NCI-H1436 treated with DMSO at 0.1 percent for 48 hours (cell line): ENCODE results near the gene CYREN.

Experiments used
- DNase-seq: peaks from one replicate; lab custom pipeline; 2025; lab: John Stamatoyannopoulos, UW

The CYREN gene

DNA sequence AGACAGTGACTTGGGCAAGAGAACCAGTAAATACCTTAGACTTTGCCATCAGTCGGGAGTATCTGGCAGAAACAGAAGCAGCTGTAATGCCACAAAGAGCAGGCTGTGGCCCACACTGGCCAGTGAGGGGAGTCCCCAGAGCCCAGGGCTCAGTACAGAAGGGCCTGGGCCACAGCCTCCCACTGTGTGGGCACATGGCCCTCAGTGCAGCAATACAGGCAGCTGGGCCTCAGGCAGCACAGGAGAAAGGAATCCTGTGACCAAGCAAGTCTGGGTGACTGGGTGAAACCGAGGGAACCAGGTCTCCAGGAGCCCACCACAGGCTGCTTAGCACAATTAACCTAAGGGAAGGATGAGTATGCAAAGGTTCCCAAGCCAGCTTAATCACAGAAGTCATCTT is 26.8 kb upstream of the CYREN start:
- DNase-seq = no peak

DNA sequence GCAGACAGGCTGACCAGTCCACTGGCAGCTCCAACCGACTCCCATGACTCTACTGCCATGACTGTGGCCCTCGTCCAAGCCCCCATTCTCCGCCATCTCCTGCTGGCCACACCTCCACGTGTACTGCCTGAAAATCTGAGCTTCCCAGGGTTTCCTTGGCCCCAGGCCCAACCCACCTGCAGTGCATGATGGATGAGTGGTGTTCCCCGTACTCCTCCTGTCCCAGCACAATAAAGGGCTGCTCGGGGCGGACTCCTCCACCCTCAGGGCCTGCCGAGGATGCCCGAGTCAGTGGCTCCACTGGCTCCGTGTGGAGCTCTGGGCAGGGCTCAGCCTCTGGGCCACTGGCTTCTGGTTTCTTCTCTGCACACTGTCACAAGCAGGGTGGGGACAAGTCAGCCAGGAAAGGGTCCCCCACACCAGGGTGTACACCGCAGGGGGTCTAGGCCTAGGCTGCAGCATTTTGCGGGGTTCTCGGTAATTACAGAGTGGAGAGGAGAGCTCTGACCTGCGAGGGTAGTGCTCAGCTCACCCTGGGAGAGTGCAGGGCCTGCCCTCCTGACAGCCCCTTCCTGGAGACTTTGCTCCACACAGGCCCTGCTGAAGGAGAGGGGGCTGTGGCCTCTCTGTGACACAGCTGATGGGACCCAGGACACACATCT is 25.6 kb upstream of the CYREN start:
- no peak for DNase-seq

DNA sequence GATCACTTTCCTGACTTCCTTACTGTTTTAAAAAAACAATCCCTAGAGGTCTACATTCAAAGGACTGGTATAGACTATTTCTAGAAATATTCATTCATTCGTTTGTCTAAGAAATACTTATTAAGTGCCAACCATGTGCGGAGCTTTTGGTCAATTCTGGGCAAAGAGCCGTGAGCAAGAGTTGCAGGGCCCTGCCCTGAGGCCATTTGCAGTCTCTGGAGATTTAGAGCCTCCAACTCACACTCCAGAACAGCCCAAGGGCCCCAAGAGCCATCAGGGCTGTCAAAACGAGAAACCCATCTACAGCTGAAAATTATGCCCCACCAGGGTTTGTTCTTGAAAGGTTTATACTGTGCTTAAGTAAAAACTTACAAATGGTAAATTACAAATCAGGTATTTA is 24.6 kb upstream of the CYREN start:
- no peak for DNase-seq

DNA sequence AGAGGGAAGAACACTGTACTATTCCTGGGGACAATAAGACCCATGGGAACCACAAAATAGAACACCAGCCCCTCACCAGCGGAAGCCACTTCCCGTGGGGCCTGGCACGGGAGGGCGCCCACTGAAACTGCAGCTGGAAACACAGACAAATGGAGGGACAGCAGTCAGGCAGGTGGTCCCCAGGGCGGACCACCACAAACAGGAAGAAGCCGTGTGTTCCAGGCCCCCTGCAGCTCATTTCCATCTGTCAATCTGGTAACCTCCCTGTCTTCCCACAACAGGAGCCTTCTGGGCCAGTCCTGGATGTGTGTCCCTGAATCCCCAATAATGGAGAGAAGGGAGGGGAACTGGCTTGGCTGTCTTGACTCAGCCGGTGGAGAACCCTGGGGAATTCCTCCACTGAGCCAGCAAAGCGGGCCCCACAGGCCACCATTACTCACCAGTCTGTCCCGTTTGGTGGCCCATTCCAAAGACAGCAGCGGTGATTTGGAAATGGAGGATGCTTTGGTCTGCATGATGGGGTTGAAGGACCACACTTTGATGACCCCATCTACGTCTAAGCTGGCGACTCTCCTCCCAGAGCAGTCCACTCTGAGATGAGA is 24.1 kb upstream of the CYREN start:
- no peak for DNase-seq

DNA sequence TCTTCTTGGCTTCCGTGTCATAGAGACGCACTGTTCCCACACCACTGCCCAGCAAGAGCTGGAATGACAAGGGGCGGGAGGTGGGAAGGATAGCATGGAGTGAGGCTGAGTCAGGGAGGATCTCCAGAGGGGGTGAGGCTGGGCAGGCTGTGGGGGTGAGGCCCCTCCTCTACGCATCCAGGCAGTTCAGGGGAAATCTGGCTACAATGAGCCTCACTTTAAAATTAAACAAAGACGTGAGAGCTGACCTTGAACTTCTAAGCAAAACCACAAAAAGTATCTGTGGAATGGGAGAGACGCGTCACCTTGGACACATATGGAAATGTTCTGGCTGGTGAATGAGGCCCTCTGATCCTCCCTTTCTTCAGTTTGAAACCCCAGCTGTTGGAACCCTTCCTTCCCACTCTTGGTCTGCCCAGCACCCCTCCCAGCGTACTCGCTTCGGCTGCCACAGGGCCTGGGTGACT is 23.1 kb upstream of the CYREN start:
- DNase-seq = no peak

DNA sequence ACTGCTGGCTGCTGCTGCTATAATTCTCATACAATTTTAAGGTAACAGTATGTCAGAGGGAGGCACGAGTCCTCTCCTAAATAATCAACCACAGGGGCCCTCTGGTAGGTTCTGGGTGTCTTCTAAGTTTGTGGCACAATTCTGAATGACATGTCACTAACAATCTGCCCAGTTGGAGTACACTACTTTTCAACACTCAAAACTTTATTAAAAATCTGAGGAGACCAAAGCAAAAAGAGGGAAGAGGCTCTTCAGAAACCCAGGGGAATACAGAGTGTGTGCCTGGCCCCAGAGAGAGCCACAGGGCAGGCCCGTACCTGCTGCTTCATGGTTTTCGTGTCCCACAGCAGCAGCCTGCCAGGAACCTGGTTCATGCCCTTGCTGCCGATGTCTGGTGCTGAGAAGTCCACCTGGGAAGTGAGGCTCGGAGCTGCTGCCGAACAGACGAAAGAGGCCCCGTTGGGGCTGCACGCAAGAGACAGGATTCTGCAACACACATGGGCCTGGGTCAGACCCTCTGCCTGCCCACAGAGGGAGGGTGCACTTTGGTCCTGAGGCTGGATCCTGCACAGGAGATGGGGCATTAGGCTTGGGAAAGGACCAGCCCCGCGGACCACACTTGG is 22.5 kb upstream of the CYREN start:
- DNase-seq = no peak

DNA sequence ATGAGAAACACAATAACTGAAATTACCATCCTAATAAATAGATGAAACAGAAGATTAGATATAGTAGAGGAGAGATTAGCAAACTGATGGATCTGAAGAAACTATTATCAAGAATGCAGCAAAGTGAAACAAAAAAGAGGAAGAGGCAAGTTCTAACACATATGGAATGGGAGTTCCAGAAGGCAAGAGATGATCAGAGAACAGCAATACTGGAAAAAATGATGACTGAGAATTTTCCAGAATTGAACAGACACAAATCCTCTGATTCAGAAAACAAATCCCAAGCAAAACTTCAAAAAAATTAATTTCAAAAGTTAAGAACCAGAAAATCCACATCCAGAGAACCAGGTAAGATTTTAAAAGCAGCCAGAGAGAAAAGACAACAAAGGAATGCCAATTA is 20.2 kb upstream of the CYREN start:
- DNase-seq = no peak

DNA sequence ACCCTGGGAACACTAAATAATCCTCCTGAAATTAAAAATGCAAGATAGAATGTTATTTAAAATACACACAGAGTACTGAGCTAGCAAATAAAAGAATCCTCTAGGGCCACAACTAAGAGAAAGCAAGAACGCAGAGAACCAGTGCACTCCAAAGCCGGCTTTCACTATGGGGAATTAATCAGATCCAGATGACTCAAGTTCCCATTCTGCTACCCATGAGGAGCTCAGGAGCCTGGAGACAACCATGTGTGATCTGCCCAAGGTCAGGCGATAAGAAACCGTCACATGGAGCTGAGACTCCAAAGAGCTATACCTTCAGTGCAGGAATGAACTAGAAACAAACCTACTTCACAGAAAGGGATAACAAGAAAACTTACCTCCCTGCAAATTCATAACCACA is 19.5 kb upstream of the CYREN start:
- DNase-seq = no peak

DNA sequence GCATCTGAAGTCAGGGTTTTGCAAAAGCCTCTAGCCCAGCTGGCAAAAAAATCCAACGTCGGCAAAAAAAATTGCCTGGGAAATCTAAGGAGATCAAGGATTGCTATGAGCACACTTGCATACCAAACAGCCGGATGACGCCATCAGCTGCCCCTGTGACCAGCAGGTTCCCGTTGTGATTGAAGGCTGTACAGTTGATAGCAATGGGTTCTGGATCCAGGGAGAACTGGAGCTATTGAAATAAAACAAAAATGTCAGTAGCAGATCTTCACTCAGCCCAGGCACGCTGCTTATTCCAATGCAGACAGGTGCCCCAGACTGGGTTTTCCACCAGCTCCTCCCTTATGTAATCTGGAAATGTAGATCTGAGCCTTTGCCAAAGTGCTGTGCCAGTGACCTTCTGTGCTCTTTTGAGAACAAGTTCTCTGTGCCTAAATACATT is 18.7 kb upstream of the CYREN start:
- DNase-seq = no peak

DNA sequence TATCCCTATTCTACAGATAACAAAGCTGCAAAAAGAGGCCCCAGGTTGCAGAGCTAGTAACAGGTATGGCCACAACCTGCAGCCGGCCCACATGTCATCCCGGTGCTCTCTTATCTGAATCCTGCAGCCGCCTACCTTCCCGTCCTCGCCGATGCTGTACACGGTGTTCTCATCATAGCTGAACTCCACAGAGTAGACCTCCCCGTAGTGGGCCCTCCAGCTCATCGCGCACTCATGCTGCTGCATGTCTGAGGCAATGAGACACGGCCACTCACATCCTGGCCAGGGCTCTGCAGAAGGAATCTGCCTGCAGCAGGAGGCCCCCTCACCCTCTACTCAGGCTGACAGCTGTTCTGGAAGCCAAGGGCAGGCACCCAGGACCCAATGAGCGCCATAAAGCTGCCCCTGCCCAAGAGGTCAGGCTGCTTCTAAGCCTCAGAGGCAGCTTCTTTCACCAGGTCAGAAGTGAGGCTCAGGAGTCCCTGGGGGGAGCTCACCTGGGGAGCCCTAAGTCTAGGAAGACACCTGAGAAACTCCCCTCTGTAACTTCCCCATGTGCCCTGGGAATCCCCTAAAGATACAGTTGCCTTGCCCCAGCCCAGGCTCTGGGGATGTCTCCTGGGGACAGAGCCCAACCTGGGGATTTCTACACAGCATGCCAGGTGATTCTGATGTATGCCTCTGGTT is 17.9 kb upstream of the CYREN start:
- DNase-seq = no peak

DNA sequence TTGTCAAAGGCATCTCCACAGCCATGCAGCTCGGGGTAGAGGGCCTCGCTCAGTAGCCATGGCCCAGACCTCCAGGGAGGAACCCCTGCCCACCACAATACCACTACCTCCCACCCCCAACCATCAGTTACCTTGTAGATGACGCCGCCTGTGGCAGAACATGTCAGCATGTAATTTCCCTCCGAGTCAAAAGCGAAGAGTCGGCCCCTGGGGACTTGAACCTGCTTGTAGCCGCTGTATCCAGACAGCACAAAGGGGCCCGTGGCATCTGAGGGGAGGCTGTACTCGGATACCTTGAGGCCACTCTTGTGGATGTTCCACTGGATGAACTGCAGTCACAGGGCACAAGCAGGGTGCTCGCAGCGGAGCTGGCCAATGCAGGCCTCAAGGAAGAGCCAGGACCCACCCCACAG is 16.3 kb upstream of the CYREN start:
- DNase-seq = no peak

DNA sequence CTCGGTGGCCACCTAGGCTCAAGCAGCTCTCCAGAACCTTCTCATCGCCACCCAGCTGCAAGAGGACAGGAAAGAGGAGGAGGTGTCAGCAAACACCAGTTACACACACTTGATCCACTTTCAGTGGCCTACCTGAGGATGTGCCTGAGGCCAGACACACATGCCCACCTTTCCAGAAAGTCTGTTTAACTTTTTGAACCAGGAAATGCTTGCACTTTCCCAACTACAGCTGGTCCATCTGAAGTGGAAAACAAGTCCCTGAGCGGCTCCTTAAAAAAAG is 15.7 kb upstream of the CYREN start:
- DNase-seq = no peak

DNA sequence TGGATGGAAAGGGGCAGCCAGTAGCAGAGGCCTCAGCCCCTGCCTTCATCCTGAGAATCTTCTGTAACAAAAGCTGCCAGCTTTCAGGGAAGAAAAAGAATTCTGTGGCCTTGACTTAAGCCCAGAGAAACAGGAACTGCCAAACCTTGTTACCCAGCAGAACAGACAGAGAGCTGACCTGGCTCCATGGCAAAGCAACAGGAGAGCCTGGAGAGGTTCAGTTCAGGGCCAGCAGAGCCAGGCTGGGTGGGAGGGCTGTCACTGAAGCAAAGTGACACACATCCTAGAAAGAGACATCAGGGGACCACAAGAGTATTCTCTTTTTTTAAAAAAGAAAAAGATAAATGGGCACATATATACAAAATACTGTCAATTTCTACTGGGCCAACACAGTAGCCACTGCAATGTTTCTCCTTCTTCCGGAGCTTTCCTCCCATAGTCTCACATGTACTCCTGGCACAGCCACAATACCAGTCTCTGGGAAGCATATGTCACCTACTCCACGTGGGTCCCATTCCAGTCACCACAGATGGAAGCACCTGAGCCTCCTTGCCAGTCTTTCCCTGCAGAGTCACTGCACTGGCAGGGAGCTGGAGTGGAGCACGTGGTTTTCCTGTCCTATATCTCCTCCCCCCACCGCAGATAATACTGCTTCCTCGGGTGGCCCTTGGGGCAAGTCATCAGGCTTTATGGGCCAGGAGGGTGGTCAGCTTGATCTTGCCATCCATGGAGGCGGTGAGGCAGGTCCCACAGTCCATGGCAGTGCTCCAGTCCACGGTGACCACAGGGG is 15.2 kb upstream of the CYREN start:
- DNase-seq = no peak

DNA sequence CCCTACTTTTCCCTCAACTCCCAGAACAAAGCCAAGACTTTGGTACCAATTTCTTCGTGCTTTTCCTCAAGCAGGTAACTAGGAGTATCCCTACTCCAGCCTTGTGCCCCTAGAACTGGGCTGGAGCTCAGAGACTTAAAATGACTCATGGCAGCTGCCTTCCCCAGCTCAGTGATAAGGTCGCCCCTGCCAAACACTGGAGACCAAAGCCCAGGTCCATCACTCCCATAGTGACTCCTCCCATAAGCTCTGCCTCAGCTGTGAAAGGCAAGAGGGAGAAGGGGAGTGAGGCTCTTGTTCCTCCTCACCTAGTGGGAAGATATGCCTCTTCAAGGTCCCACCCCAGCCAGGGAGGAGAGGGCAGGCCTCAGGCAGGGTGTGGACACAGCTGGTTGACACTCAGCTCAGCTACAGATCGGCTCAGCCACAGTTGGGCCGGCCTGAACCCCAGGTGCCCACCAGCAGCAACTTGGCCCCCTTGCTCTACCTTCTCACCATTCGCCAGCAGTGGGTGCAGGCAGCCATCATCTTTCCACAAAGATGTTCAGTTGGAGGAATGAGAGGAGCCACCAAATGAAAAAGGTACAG is 13.8 kb upstream of the CYREN start:
- DNase-seq = no peak

DNA sequence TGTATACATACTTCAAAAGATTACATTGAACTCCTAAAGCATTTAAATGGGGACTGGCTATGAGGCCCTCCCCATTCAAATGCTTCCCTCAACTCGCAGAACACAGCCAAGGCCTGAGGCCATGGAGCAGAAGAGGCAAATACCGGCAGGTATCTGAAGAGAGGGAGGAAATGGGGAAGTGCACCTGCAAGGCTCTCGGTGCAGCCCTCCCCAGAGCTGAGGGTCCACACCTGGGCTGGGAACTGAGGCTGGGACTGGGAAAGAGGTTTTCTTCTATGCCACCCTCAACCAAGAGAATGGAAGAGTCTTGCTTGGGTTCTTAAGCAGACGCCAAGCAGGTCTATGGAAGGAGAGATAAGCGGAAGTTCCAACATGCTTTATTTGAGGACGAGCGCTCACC is 13.0 kb upstream of the CYREN start:
- DNase-seq = no peak

DNA sequence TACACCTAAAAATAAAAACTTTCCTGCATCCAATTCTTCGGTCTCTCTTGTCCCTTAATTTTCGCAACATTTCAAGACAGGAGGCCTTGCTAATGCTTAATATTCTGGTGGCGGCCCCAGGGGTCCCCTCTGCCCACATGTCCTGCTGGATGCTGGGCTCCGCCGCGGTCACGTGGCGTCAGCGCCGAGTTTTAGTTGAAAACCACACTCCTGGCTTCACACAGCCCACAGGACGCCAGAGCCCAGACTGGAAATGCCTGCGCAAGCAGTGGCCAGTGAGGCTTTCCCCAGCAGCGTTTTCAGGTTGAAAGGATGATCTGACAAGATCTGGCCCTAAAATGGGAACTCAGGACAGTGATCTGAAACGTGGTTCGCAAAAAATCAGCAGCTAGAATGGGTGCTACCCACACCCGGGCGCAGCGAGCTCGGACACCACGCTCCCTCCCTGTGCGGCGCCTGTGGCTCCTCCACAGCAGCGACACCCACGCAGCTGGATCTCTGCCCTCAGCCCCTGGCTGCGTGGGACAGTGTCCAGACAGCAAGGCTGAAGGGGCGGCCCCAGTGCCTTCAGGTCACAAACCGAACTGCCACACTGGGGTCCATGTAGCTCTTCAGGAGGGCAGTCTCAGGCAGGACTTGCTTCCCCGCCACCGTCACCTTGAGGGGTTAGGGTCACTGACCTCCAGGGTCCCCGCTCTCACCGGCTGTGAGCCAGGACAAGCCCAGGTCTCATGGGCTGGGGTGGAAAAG is 11.6 kb upstream of the CYREN start:
- DNase-seq = no peak

DNA sequence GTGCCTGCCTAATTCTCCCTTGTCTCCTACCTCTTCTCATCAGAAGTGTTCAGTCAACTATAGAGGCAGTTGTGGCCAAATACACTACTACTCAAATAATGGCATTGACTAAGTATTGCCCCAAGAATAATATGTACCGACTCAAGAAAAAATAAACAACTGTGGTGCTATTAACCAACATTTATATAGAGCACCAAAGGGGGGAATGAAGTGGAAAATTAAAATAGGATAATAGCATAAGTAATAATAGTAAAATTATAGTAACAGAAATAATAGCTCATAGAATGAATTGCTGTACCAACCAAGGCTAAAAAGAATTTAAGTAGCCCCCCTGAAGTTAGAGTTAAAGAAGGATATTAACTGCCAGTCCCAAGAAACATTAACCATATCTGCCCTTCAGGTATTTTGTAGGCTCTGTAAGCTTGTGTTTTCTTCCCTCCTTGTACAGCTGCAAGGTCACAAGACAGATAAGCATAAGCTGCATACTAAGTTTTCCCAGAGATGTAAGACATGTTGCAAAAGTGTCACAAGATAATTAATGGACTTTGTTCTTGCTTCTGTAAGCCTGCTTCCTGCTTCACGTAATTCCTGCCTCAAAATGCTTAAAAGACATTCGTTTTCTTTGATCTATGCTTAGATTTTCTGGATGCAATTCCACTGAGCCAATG is 10.9 kb upstream of the CYREN start:
- no peak for DNase-seq

DNA sequence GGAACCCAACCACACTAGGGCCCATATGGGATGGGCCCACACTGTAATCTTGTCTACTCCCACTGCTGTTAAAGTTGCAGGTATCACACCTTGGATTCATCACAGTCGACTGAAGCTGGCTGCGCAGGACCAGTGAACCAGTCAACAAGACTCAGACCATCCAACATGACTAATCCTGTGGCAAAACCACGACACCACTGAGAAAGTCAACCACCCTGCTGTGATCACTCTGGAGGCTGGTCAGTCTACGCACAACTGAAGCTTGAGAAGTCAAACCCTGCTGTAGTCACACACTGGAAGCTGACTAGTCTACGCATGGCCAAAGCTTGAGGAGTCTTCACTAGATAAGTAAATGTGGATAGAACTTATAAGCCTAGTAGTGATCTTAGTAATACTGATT is 9.6 kb upstream of the CYREN start:
- DNase-seq = no peak

DNA sequence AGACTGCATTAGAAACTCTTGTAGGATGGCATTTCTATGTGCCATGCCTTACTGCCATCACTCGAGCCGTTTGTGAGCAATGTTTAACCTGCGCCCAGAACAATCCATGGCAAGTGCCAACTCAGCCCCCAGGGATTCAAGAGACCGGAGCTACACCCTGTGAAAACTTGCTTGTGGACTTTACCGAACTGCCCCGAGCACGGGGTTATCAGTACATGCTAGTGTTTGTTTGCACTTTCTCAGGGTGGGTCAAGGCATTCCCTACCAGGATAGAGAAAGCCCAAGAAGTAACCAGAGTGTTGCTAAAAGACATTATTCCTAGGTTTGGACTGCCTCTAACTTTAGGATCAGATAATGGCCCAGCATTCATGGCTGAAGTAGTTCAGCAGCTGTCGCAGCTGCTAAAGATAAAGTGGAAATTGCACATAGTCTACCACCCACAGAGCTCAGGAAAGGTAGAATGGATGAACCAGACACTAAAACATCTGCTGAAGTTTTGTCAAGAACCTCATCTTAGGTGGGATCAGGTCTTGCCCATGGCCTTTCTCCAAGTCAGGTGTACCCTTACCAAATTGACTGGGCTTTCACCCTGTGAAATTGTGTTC is 8.9 kb upstream of the CYREN start:
- DNase-seq = no peak

DNA sequence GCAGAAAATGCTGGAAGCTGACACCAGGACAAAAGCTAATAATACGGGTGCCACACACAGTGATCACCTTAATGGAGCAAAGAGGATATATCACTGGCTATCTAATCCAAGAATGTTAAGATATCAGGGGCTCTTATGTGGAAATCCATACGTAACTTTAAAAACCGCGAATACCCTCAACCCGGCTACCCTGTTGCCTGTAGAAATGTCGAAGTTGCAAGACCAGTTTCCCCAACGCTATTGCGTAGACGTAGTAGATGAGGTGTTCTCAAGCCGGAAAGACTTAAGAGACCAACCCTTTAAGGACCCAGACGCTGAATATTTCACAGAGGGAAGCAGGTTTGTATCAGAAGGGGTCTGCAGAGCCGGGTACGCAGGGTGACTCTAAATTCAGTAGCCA is 7.9 kb upstream of the CYREN start:
- DNase-seq = no peak
